GM21381 (cell line): Measurements from ENCODE around the gene OR4S2.
A peak's percentile ranks its signal among the peaks of the same experiment; 100 is the strongest.

ENCODE experiments used
- ATAC-seq: cut with Tn5 transposase; IDR thresholded peaks from one replicate; pipeline ENCODE4 v1.9.1; 2021; ENCODE audit warnings: mild to moderate bottlenecking, moderate library complexity; ENCODE audit not compliant: unreplicated experiment

OR4S2 gene, protein sequence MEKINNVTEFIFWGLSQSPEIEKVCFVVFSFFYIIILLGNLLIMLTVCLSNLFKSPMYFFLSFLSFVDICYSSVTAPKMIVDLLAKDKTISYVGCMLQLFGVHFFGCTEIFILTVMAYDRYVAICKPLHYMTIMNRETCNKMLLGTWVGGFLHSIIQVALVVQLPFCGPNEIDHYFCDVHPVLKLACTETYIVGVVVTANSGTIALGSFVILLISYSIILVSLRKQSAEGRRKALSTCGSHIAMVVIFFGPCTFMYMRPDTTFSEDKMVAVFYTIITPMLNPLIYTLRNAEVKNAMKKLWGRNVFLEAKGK

DNA sequence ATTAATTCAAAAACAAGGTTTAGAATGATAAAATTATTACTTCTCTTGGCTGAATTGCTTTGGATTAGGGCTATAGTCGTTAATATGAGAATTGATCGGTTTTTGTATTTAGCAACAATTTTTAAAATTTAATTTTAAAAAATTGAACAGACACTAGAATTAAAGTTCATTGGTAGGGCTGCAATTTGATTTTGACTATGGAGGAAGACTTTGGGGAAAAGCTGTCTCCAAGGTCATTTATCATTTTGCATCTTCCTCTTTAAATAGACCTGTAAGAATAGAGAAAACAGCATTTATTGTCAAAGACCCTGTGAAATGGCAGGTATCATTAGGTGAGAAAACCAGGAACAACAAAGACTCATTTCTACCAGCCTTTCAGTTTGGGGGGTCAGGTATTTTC lies at the start of gene OR4S2:
TSS of gene OR4S2 (plus strand) at position 301 of the 400 bp plus-strand sequence. CDS start 2,577 bp downstream, outside the sequence.
- ATAC-seq: no peak

DNA sequence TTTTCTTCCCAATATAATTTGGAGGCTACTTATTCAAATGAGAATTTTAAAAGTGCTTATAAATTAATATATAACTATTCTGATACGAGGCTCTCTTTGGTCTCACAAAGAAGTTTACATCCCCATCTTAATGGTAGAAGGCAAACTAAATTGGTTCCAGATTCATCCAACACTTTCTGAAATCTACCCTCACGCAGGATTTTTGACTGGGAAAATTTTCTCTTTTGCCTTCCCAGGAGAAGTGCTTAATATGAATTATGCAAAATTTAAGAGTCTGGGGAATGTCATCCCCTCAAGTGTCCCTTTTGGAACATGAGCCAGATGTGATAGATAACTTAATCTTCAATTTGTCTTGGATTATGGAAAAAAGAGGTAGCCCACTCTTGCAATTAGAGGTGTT lies 40.6 kb upstream of the OR4S2 start, which contains the start of gene OR4C11:
TSS of gene OR4C11 (minus strand) at position 101 of the 400 bp plus-strand sequence. CDS start 3,272 bp downstream, outside the sequence.
- ATAC-seq: no peak

DNA sequence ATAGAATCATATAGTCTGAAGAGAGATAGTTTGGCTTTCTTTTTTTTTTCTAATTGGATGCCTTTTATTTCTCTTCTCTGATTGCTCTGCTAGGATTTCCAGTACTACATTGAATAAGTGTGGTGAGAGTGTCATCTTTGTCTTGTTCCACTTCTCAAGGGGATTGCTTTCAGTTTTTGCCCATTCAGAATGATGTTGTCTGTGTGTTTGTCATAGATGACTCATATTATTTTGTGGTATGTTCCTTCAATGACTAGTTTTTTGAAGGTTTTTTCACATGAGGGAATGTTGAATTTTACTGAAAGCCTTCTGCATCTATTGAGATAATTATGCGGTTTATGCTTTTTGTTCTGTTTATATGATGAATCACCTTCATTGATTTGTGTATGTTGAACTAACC lies 23.6 kb upstream of the OR4S2 start:
- no peak for ATAC-seq

DNA sequence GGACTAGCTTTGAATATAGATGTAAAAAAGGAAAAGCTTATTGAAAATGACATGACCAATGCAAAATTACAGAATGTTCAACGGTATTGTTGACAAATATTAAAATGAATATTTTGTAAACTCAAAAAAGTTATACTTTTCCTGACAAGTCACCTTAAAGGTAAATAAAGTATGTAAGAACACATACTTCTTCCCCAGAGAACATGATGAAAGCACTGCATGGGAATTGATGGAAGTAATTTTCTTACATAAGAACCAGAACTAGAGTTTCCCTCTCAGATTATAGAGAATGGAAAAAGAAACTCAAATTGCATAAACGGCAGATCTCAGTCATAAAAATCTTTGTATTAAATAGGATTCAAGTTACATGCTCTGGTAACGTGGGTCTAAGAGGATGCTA lies 13.3 kb upstream of the OR4S2 start, which contains the start of gene OR4P4:
TSS of gene OR4P4 (plus strand) at position 301 of the 400 bp plus-strand sequence.
- ATAC-seq: no peak

DNA sequence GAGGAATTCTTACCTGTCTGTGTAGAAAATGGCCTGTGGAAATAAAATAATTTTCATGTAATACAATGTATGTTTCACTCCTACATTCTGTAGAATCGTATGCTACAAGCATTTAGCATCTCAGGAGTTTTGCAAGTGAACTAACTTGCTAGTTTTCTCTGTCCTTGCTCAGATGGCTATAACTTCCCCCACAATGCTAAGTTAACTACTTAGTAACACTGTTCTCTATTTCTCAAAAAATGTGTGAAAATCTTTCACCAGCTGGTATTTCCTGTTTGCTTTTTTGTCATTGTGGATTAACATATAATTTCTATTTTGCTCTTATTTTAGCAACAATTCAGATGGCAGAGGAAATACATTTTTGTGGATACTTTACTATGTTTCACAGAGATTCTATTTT lies 4.4 kb downstream of the OR4S2 start:
- no peak for ATAC-seq

DNA sequence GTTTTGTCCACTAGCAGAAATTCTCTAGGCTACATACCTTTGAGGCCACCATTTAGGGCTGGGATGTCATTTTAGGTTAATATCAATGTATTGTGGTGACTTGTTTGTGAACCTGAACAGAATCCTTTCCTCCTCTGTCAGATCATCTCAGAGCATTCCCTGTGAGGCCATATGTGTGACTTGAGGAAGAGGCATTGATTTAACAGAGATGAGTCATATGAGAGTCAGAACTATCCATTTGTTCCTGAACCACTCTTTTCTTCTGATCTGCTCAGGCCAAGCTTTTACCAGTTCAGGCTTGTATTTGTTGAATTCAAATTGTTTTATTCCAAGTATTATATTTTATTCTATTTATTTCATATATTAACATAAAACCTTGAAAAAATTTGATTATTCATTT lies 7.0 kb downstream of the OR4S2 start:
- no peak for ATAC-seq

DNA sequence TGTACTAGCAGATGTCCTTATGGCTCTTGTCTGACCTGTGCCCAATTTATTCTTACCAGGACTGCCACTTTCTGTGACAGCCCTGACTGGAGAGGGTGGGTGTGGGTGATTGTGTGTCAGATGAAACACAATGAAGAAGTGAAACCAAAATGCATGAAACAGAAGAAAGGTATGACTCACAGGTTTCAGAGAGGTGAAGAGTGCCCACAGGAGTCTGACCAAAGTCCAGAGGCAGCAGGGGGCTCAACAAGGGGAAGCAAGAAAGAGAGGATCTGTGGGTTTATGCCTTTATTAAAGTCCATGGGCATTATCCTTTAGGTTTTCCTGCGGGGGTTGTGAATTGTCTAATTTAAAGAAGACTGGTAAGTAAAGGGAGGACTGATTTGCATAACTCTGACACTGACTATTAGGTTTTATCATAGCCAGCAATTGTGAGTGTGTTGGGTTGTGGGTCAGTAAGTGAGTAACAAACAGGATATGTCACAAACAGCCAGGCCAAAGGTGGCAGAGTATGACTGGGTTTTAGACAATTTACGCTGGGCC lies 10.0 kb downstream of the OR4S2 start:
- peak; percentile 96 for ATAC-seq

DNA sequence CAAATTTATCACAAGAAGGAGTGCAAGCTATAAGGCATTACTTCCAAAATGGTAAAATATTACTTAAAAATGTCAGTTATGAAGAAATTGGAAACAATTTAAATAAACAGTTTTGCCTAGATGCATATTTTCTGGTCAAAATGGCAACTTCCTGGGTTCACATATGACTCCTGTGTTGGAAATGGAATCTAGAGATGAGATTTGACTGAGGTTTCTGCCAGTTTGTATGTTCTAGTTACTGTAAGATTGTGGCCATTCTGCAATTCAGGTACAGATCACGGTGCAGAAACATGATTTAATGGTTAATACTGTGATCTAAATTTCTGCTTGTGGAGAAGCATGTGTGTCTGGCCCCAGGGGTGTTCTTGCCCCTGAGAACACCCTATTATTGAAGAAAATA lies 10.5 kb downstream of the OR4S2 start:
- peak; percentile 23 for ATAC-seq

DNA sequence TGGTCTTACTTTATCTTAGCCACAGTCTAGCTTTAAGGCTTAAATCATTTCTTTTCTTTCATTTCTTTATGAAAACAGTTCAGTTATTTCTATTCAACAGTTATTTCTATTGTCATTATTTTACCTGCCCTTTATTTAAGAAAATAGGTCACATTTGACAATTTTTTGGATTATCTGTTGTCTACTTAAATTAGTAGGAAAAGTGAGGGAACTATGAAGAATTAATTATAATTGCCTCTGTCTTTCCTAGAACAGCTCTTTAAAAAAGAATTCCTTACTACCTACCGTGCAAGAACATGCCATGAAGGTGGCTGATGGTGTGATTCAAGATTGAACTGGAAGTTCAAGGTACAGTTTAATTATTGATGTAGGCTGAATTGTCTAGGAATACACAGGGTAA lies 13.8 kb downstream of the OR4S2 start, which contains the start of gene OR4C6:
TSS of gene OR4C6 (plus strand) at position 301 of the 400 bp plus-strand sequence. CDS start 2,966 bp downstream, outside the sequence.
- no peak for ATAC-seq

DNA sequence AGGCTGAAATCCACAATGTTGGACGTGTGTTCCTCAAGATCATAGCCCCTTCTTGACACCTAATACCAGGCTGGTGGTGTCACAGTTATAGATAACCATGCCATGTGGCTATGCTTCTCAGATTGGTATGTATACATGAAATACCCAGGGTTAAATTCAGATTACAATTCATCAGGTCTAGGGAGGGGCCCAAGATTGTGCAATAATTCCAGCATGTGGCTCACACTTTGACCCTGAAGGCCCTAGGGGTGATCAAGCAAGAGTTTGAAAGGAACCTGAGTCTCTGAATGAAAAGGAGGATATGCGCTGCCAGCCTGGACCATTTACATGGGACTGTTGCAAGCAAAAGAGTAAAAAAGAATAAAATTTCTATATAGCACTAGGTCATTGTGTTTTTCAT lies 21.2 kb downstream of the OR4S2 start:
- no peak for ATAC-seq

DNA sequence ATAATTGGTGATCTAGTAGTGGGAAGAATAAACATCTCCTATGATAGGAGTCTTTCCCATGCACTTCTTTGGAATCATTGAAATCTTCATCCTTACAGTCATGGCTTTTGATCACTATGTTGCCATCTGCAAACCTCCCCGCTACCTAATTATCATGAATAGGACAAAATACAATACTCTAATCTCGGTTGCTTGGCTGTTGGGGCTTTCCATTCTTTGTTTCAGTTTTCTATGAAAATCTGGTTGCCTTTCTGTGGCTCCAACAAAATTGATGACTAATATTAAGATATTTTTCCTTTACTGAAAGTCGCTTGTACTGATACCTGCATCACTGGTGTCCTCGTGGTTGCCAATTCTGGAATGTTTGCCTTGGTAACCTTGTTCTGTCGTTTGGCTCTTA lies 25.7 kb downstream of the OR4S2 start:
- no peak for ATAC-seq

DNA sequence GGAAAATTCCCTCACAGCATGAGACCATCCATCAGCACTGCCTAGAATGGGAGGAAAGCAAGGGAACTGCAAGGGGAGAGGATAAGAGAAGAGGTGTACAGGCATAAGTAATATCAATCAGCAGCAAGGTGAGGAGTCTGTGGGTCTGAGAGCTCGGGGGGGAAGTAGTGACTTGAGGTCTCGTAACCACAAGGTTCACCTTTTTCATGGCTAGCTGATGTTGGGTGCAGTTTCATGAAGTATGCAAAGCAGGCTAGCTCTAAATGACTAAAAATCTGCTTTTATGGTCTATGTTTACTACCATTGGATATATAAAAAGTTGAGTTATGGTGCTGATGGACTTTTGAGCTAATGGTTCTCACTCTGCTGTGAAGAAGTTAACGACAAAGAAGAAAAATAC lies 49.7 kb downstream of the OR4S2 start:
- ATAC-seq: peak; percentile 58

DNA sequence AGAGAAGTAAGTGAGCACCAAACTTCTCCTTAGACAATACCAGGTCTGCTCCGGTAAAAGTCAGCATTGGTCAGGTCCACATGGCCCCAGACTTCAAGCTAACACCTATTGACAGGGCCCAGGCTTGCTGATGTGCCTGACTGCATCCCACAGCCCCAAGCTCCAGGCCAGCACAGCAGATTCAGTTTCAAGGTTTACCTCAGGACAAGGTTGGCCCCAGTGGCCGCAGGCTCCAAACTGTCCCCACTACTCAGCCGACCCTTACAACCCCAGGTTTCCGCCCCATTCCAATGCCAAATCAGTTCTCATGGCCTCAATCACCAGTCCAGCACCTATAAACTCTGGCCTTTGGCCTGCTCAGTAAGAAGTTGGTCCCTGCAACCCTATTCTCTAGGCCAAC lies 53.3 kb downstream of the OR4S2 start:
- no peak for ATAC-seq
